Measurements from ENCODE around the gene RAB17. TPM values are rescaled to one million over a fixed set of nuclear protein-coding genes. Genes with fewer than 3 reads are reported as not detected.

The RAB17 gene
- total RNA-seq, 1 donor from 2014 or later = 49.9 TPM

DNA sequence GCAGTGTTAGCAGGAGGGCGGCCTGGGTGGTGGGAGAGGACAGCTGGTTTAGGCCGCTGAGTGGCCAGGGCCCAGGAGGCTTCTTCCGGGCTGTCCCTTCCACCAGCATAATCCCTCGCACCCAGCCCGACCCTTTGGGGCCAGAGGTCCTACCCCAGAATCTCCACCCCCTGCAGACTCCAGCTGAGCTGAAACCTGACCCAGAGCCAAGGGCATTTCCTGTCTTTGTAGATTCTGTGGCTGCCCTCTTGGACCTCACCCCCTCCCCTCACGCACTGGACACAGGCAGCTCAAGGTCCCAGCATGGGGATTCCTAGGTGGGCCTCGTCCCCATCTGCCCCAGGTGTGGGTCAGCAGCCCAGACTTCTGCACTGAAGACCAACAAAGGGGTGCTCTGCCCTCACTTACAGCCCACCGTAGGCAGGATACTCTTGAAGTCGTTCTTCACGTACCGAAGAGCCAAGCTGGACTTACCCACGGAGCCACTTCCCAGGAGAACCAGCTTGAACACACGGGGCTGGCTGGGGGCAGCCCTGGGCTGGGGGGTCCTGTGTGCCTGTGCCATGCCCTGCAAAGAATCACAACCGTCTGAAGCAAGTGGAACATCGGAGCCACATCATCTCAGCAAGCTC, 4.8 kb downstream of the RAB17 start:
- Mint-ChIP-seq H3K27me3 (no peaks in the 10 kb centered on the region), H3K27ac (no peak overlapping the region), H3K4me1 (ENCODE audit: low read depth) (peaks cover 17% of the 10 kb centered on the region), H3K4me3 (ENCODE audit: low read depth) (no peak overlapping the region), H3K36me3 (ENCODE audit: insufficient read depth) (peaks cover 12% of the 10 kb centered on the region), H3K9me3 (ENCODE audit: low read depth) (no peaks in the 10 kb centered on the region)
- DNase-seq (ENCODE audit: low spot score, unreplicated experiment) = no peak
- TF ChIP-seq CTCF (IDR thresholded peaks at IDR 0.05; ENCODE audit: unreplicated experiment) = no peak

DNA sequence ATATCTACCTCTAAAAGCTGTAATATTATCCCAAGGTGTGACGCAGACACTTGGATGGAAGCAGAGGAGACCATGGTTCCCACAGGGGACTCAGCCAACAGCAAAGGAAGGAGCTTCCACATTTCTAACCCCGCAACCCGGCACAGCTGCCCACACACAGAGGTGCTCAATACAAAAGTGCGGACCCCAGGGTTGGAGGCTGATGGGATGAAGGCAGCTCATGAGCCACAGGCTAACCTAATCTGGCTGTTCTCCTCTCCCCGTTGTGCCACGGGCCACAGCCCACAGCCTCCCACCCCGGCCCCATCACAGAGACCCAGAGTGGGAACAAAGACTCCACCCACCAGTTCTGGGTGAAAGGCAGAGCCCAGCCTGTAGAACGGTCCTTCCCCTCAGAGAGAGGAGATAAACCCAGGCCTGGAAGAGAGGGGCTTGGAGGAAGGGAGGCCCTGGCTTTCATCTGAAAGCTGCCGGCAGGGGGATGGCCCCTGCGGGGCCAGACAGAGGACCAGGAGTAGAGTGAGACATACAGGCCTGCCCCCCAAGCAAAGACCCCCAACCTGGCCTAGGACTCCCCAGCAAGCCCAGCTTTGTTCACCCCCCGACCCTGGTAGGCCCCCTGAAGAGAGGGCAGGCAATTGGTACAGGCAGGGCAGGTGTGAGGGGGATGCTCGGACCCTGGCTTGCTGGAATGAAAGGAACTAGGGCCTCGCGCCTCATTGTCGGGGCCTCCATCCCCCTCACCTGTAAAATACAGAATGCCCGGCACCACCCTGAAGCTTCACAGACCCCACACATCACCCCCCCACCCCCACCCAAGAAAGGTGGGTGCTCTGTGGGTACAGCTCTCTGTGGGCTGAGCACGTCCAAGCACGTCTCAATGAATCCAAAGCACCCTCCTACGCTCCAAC, 6.9 kb downstream of the RAB17 start:
- no peak for TF ChIP-seq CTCF (IDR thresholded peaks at IDR 0.05; ENCODE audit: unreplicated experiment)
- H3K27ac Mint-ChIP-seq = no peak overlapping the region
- peaks cover 12% of the 10 kb centered on the region for H3K36me3 Mint-ChIP-seq (ENCODE audit: insufficient read depth)
- no peaks in the 10 kb centered on the region for H3K9me3 Mint-ChIP-seq (ENCODE audit: low read depth)
- DNase-seq (ENCODE audit: low spot score, unreplicated experiment) = no peak
- no peaks in the 10 kb centered on the region for H3K27me3 Mint-ChIP-seq
- no peak overlapping the region for H3K4me3 Mint-ChIP-seq (ENCODE audit: low read depth)
- peaks cover 3% of the 10 kb centered on the region for H3K4me1 Mint-ChIP-seq (ENCODE audit: low read depth)

DNA sequence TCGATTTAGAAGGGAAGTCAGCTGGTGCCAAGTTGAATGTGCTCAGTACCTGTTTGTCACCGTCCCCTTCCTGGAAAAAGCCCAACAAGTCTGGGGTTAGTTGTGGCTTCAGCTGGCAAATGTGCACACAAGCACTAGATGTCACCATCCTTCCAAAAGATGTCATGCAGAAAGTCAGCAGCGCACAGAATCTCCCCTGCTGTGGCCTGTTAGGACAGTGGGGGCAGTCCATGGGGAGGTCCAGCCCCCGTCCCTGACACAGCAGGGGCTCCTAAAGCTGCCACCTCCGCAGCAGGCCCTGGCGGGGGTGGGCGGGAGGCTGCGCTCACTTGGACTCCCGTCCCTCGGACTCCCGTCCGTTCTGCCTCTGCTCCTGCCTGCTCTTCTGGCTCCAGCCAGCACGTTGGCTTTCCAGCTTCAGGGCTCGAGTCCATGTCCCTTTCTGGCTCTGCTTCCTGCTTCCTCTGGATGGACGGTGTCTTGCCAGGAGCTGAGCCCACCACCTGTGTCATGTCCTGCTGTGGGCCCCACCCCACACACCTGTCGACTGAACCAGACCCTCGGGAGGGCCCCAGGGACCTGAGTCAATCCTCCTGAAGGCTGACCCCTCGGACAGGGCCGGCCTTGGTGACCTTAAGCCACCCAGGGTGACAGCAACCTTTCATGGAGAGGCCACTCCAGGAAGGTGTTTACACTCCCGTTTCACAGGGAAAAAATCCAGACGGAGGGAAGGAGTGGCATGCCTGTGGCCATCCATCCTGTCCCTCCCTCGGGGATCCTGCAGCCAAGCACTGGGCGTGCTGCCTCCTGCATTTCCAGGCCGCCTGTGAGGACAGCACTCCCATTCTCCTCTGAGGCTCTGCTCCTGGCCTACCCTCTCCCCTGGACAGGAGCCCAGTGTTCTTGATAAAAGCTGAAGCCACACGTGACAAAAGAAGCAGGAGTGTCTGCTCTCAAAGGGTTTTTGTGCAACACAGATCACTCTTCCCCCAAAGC, 8.5 kb downstream of the RAB17 start:
- no peak for DNase-seq (ENCODE audit: low spot score, unreplicated experiment)
- H3K4me1 Mint-ChIP-seq (ENCODE audit: low read depth) = peaks cover 1% of the 10 kb centered on the region
- peak overlapping the region; percentile 56 for H3K27ac Mint-ChIP-seq

DNA sequence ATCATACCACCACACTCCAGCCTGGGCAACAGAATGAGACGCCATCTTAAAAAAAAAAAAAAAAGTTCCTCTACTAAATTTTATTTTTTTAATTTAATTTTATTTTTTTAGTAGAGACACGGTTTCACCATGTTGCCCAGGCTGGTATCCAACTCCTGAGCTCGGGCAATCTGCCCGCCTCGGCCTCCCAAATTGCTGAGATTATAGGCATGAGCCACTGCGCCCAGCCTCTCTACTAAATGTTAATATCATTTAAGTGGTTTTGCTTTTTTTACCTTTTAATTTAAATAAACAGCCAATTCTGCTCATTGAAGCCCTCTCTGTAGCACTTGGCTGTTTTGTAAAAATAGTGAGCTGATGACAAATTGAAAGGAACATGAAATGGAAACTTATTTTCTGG, 9.2 kb downstream of the RAB17 start:
- H3K4me3 Mint-ChIP-seq (ENCODE audit: low read depth) = no peak overlapping the region
- no peak overlapping the region for H3K27ac Mint-ChIP-seq
- H3K9me3 Mint-ChIP-seq (ENCODE audit: low read depth) = no peaks in the 10 kb centered on the region
- no peaks in the 10 kb centered on the region for H3K27me3 Mint-ChIP-seq
- H3K4me1 Mint-ChIP-seq (ENCODE audit: low read depth) = peaks cover 1% of the 10 kb centered on the region
- no peak for TF ChIP-seq CTCF (IDR thresholded peaks at IDR 0.05; ENCODE audit: unreplicated experiment)
- no peak for DNase-seq (ENCODE audit: low spot score, unreplicated experiment)
- H3K36me3 Mint-ChIP-seq (ENCODE audit: insufficient read depth) = peaks cover 8% of the 10 kb centered on the region

More for the DNA sequence above, 8.5 kb downstream of the RAB17 start:
- Mint-ChIP-seq H3K36me3 (ENCODE audit: insufficient read depth) (peaks cover 8% of the 10 kb centered on the region), H3K4me3 (ENCODE audit: low read depth) (no peak overlapping the region), H3K27me3 (no peaks in the 10 kb centered on the region), H3K9me3 (ENCODE audit: low read depth) (no peaks in the 10 kb centered on the region)
- TF ChIP-seq CTCF (IDR thresholded peaks at IDR 0.05; ENCODE audit: unreplicated experiment) = peak; percentile 39
